Muscle of leg (tissue), 11 donors: ENCODE measurements around the gene NUDT15. TPM values are rescaled to one million over a fixed set of nuclear protein-coding genes. Genes with fewer than 3 reads are reported as not detected.
A peak's percentile ranks its signal among the peaks of the same experiment; 100 is the strongest.
"Not testable (repeated sequence)": the region's sequence is repeated elsewhere in the genome, so short reads cannot be mapped to it uniquely, and the experiment has no call there.

Experiments
- DNase-seq: peaks from one replicate; pipeline ENCODE4 v3.0.0; 2013
- H3K27ac ChIP-seq: one replicate; pipeline ENCODE4 v1.5.1; 2013; ENCODE audit warnings: mild to moderate bottlenecking, low read length, control low read depth
- H3K27me3 ChIP-seq: one replicate; pipeline ENCODE4 v1.6.1; 2013; ENCODE audit warnings: low read length; ENCODE audit not compliant: control insufficient read depth, insufficient read depth
- H3K36me3 ChIP-seq: one replicate; pipeline ENCODE4 v1.6.1; 2013; ENCODE audit warnings: low read length; ENCODE audit not compliant: control insufficient read depth, insufficient read depth
- H3K4me1 ChIP-seq: one replicate; pipeline ENCODE4 v1.6.1; 2013; ENCODE audit warnings: low read length; ENCODE audit not compliant: control insufficient read depth, insufficient read depth
- H3K4me3 ChIP-seq: one replicate; pipeline ENCODE4 v1.5.1; 2013; ENCODE audit warnings: low read length, control low read depth
- H3K9me3 ChIP-seq: replicated peaks from 2 replicates; pipeline ENCODE4 v1.6.1; 2013; ENCODE audit warnings: low read depth, low read length; ENCODE audit not compliant: control insufficient read depth
- WGBS: methylation state at CpG from one replicate; pipeline ENCODE4 v1.1.5; 2013; ENCODE audit warnings: missing lambda C conversion rate; ENCODE audit not compliant: insufficient coverage; 5-methylcytosine and 5-hydroxymethylcytosine counted together
- polyA plus RNA-seq, 8 donors: library from polyadenylated mRNA; unstranded; fragments of 120-200 nt; gene quantifications; one replicate each; pipeline versions ENCODE4 v1.2.1 to v1.2.3, GENCODE V29; 2013; ENCODE audit warnings: inconsistent platforms in 1 of 8, low replicate concordance in 1 of 8; ENCODE audit not compliant: insufficient read length in 8 of 8, insufficient read depth in 1 of 8
- total RNA-seq: library from RNA; stranded (reverse); fragments of 120-200 nt; gene quantifications from one replicate; pipeline ENCODE4 v1.2.4, GENCODE V29; 2013

NUDT15 gene
- total and polyA plus RNA-seq, 9 donors, result 12.1 to 14.6 (median 13.3) TPM

- DNase-seq, result peak; percentile 6
- no peak overlapping the region for H3K4me3 ChIP-seq
- 100% methylated on average over 1 of the region's 1 CpG for WGBS
These were observed 1.2 kb downstream of the NUDT15 start for GRCh38 chr13:48038761-48039160.

GRCh38 chr13:48040049-48040448 lies 2.5 kb downstream of the NUDT15 start:
- no peaks in the 10 kb centered on the region for H3K9me3 ChIP-seq
- H3K4me1 ChIP-seq, result peaks cover 6% of the 10 kb centered on the region
- DNase-seq, result no peak
- peaks cover 17% of the 10 kb centered on the region for H3K36me3 ChIP-seq
- H3K27ac ChIP-seq, result no peak overlapping the region
- H3K4me3 ChIP-seq, result no peak overlapping the region
- H3K27me3 ChIP-seq, result no peaks in the 10 kb centered on the region

More at GRCh38 chr13:48038761-48039160, 1.2 kb downstream of the NUDT15 start:
- Histone ChIP-seq H3K27me3 (no peaks in the 10 kb centered on the region), H3K9me3 (no peaks in the 10 kb centered on the region), H3K4me1 (peaks cover 6% of the 10 kb centered on the region), H3K36me3 (peaks cover 17% of the 10 kb centered on the region), H3K27ac (no peak overlapping the region)

GRCh38 chr13:48040896-48041295 lies 3.4 kb downstream of the NUDT15 start:
- Histone ChIP-seq H3K4me1 (peaks cover 6% of the 10 kb centered on the region), H3K4me3 (no peak overlapping the region), H3K9me3 (no peaks in the 10 kb centered on the region), H3K36me3 (peaks cover 14% of the 10 kb centered on the region), H3K27ac (no peak overlapping the region), H3K27me3 (no peaks in the 10 kb centered on the region)
- DNase-seq, result no peak
- no CpG with 5 or more reads among the region's 1 CpG for WGBS

- Histone ChIP-seq H3K36me3 (peaks cover 16% of the 10 kb centered on the region), H3K4me1 (peaks cover 3% of the 10 kb centered on the region), H3K9me3 (no peaks in the 10 kb centered on the region), H3K27ac (no peak overlapping the region), H3K27me3 (no peaks in the 10 kb centered on the region), H3K4me3 (no peak overlapping the region)
- DNase-seq, result no peak
- WGBS, result no CpG with 5 or more reads among the region's 2 CpGs
These were observed 5.4 kb downstream of the NUDT15 start for GRCh38 chr13:48042894-48043293.

- no peak overlapping the region for H3K27ac ChIP-seq
These were observed 6.4 kb downstream of the NUDT15 start for GRCh38 chr13:48043789-48044503.

GRCh38 chr13:48050550-48050949 lies 13.0 kb downstream of the NUDT15 start:
- WGBS, result 77% methylated on average over 3 of the region's 3 CpGs
- H3K36me3 ChIP-seq, result peaks cover 32% of the 10 kb centered on the region

More at GRCh38 chr13:48043789-48044503, 6.4 kb downstream of the NUDT15 start:
- no peak for DNase-seq
- no peak overlapping the region for H3K4me3 ChIP-seq
- H3K36me3 ChIP-seq, result peaks cover 16% of the 10 kb centered on the region
- no peaks in the 10 kb centered on the region for H3K9me3 ChIP-seq
- H3K4me1 ChIP-seq, result no peaks in the 10 kb centered on the region
- no peaks in the 10 kb centered on the region for H3K27me3 ChIP-seq

GRCh38 chr13:48054601-48055000 lies 17.1 kb downstream of the NUDT15 start:
- Histone ChIP-seq H3K4me1 (no peaks in the 10 kb centered on the region), H3K27ac (no peak overlapping the region), H3K36me3 (peaks cover 27% of the 10 kb centered on the region), H3K9me3 (no peaks in the 10 kb centered on the region), H3K4me3 (no peak overlapping the region), H3K27me3 (no peaks in the 10 kb centered on the region)
- WGBS, result 100% methylated on average over 4 of the region's 6 CpGs
- no peak for DNase-seq

More at GRCh38 chr13:48050550-48050949, 13.0 kb downstream of the NUDT15 start:
- no peaks in the 10 kb centered on the region for H3K9me3 ChIP-seq
- H3K4me3 ChIP-seq, result no peak overlapping the region
- H3K27me3 ChIP-seq, result no peaks in the 10 kb centered on the region
- H3K27ac ChIP-seq, result no peak overlapping the region
- DNase-seq, result no peak
- H3K4me1 ChIP-seq, result no peaks in the 10 kb centered on the region

- Histone ChIP-seq H3K4me1 (no peaks in the 10 kb centered on the region), H3K27ac (no peak overlapping the region), H3K4me3 (no peak overlapping the region), H3K9me3 (no peaks in the 10 kb centered on the region), H3K27me3 (no peaks in the 10 kb centered on the region), H3K36me3 (peaks cover 20% of the 10 kb centered on the region)
- DNase-seq, result no peak
- WGBS, result no CpG with 5 or more reads among the region's 5 CpGs
These were observed 18.2 kb downstream of the NUDT15 start for GRCh38 chr13:48055712-48056111.

GRCh38 chr13:48058536-48058935 lies 21.0 kb downstream of the NUDT15 start:
- H3K27ac ChIP-seq, H3K4me1 ChIP-seq, DNase-seq, H3K36me3 ChIP-seq, H3K27me3 ChIP-seq, H3K4me3 ChIP-seq, H3K9me3 ChIP-seq: not testable (repeated sequence)
- WGBS, result 90% methylated on average over 3 of the region's 6 CpGs

GRCh38 chr13:48059951-48060350 lies 22.4 kb downstream of the NUDT15 start:
- not testable (repeated sequence) for H3K27ac ChIP-seq, H3K4me1 ChIP-seq, H3K9me3 ChIP-seq, H3K4me3 ChIP-seq, H3K27me3 ChIP-seq, H3K36me3 ChIP-seq, DNase-seq
- 82% methylated on average over 5 of the region's 5 CpGs for WGBS
